SK-N-SH treated with all-trans-retinoic acid at 6 μM for 48 hours (cell line): Measurements from ENCODE around the gene NRXN3.

Experiments used
- ATAC-seq: fragments of 200-7000 bp; cut with Tn5 transposase; 3 replicates; pipeline ENCODE4 v1.9.1; 2020; ENCODE audit warnings: mild to moderate bottlenecking, moderate library complexity
- ARNTL ChIP-seq: fragments of 450-650 bp; formaldehyde crosslinking; IDR thresholded peaks from 2 replicates; pipeline ENCODE4 v1.5.0; 2020; ENCODE audit warnings: low read depth, mild to moderate bottlenecking, moderate library complexity, borderline replicate concordance
- BACH2 ChIP-seq: fragments of 250-450 bp; sonication (Bioruptor Pico); IDR thresholded peaks from 2 replicates; pipeline ENCODE4 v1.9.0; 2021; ENCODE audit warnings: mild to moderate bottlenecking, borderline replicate concordance
- CREB5 ChIP-seq: fragments of 250-450 bp; sonication (Bioruptor Pico); IDR thresholded peaks from 2 replicates; pipeline ENCODE4 v1.5.1; 2020; ENCODE audit warnings: low read depth, mild to moderate bottlenecking, moderate library complexity
- CSDC2 ChIP-seq: fragments of 250-450 bp; sonication (Bioruptor Pico); IDR thresholded peaks from 2 replicates; pipeline ENCODE4 v1.5.0; 2020; ENCODE audit warnings: mild to moderate bottlenecking, moderate library complexity
- CSRNP3 ChIP-seq: fragments of 250-450 bp; sonication (Bioruptor Pico); IDR thresholded peaks from 2 replicates; pipeline ENCODE4 v1.5.1; 2021; ENCODE audit warnings: mild to moderate bottlenecking, moderate library complexity
- ESRRG ChIP-seq: fragments of 250-450 bp; sonication (Bioruptor Pico); IDR thresholded peaks from 2 replicates; pipeline ENCODE4 v1.6.1; 2021; ENCODE audit warnings: mild to moderate bottlenecking
- GLIS3 ChIP-seq: fragments of 250-450 bp; sonication (Bioruptor Pico); IDR thresholded peaks from 2 replicates; pipeline ENCODE4 v1.5.0; 2020; ENCODE audit warnings: mild to moderate bottlenecking, moderate library complexity
- ISL1 ChIP-seq: fragments of 250-450 bp; sonication (Bioruptor Pico); IDR thresholded peaks from 2 replicates; pipeline ENCODE4 v2.1.2; 2022; ENCODE audit warnings: mild to moderate bottlenecking, moderate library complexity
- OSR1 ChIP-seq: fragments of 250-450 bp; sonication (Bioruptor Pico); IDR thresholded peaks from 2 replicates; pipeline ENCODE4 v1.8.0; 2022; ENCODE audit warnings: moderate library complexity, mild to moderate bottlenecking, inconsistent platforms
- PATZ1 ChIP-seq: fragments of 250-450 bp; sonication (Bioruptor Pico); IDR thresholded peaks from 2 replicates; pipeline ENCODE4 v1.8.0; 2020; ENCODE audit warnings: mild to moderate bottlenecking, moderate library complexity, borderline replicate concordance
- POU6F1 ChIP-seq: fragments of 250-450 bp; sonication (Bioruptor Pico); IDR thresholded peaks from 2 replicates; pipeline ENCODE4 v1.8.0; 2021; ENCODE audit warnings: low read depth, mild to moderate bottlenecking, moderate library complexity, borderline replicate concordance
- PPARA ChIP-seq: fragments of 250-450 bp; sonication (Bioruptor Pico); IDR thresholded peaks from 2 replicates; pipeline ENCODE4 v1.5.0; 2020; ENCODE audit warnings: mild to moderate bottlenecking, borderline replicate concordance
- SNAI2 ChIP-seq: fragments of 250-450 bp; sonication (Bioruptor Pico); IDR thresholded peaks from 2 replicates; pipeline ENCODE4 v1.5.0; 2020; ENCODE audit warnings: mild to moderate bottlenecking, moderate library complexity
- TCF4 ChIP-seq: fragments of 250-450 bp; sonication (Bioruptor Pico); IDR thresholded peaks from 2 replicates; pipeline ENCODE4 v1.8.0; 2021; ENCODE audit warnings: mild to moderate bottlenecking, moderate library complexity, borderline replicate concordance
- TOX ChIP-seq: fragments of 250-450 bp; sonication (Bioruptor Pico); IDR thresholded peaks from 2 replicates; pipeline ENCODE4 v1.8.0; 2021; ENCODE audit warnings: mild to moderate bottlenecking, moderate library complexity, borderline replicate concordance
- TSHZ2 ChIP-seq: fragments of 250-450 bp; sonication (Bioruptor Pico); IDR thresholded peaks from 2 replicates; pipeline ENCODE4 v1.5.0; 2020; ENCODE audit warnings: mild to moderate bottlenecking, moderate library complexity
- ZC3H10 ChIP-seq: fragments of 250-450 bp; sonication (Bioruptor Pico); IDR thresholded peaks from 2 replicates; pipeline ENCODE4 v1.5.1; 2021; ENCODE audit warnings: mild to moderate bottlenecking, moderate library complexity
- ZFP3 ChIP-seq: fragments of 250-450 bp; sonication (Bioruptor Pico); IDR thresholded peaks from 2 replicates; pipeline ENCODE4 v1.5.0; 2020; ENCODE audit warnings: mild to moderate bottlenecking, moderate library complexity
- ZFP30 ChIP-seq: fragments of 450-650 bp; formaldehyde crosslinking; IDR thresholded peaks from 2 replicates; pipeline ENCODE4 v1.5.0; 2022; ENCODE audit warnings: mild to moderate bottlenecking, moderate library complexity
- ZNF70 ChIP-seq: fragments of 450-650 bp; formaldehyde crosslinking; IDR thresholded peaks from 2 replicates; pipeline ENCODE4 v1.5.0; 2020; ENCODE audit warnings: mild to moderate bottlenecking, moderate library complexity
- ZNF8 ChIP-seq: fragments of 450-650 bp; formaldehyde crosslinking; IDR thresholded peaks from 2 replicates; pipeline ENCODE4 v1.5.0; 2020; ENCODE audit warnings: mild to moderate bottlenecking, moderate library complexity

Gene NRXN3

GRCh38 chr14:78710963-78711362, 540.8 kb downstream of the NRXN3 start:
- no peak for ATAC-seq
- TF ChIP-seq BACH2 (CRISPR knock-in tag) = no peak
- no peak for TF ChIP-seq ZFP3 (CRISPR knock-in tag)
- no peak for TF ChIP-seq TCF4
- TF ChIP-seq ZNF70 (CRISPR knock-in tag) = no peak
- no peak for TF ChIP-seq OSR1 (CRISPR knock-in tag)
- TF ChIP-seq PATZ1 (CRISPR knock-in tag) = no peak
- no peak for TF ChIP-seq ARNTL (CRISPR knock-in tag)
- TF ChIP-seq CSDC2 = no peak
- no peak for TF ChIP-seq ESRRG (CRISPR knock-in tag)

GRCh38 chr14:78713716-78714115, 543.5 kb downstream of the NRXN3 start:
- no peak for TF ChIP-seq ESRRG (CRISPR knock-in tag)
- TF ChIP-seq ZNF8 (CRISPR knock-in tag) = no peak
- no peak for TF ChIP-seq POU6F1 (CRISPR knock-in tag)
- no peak for ATAC-seq

GRCh38 chr14:78714711-78715110, 544.5 kb downstream of the NRXN3 start:
- ATAC-seq = no peak
- TF ChIP-seq BACH2 (CRISPR knock-in tag) (no peak), ZFP30 (no peak), ZC3H10 (CRISPR knock-in tag) (no peak), PPARA (CRISPR knock-in tag) (no peak), SNAI2 (CRISPR knock-in tag) (no peak), POU6F1 (CRISPR knock-in tag) (no peak), TSHZ2 (CRISPR knock-in tag) (no peak), OSR1 (CRISPR knock-in tag) (no peak), TOX (CRISPR knock-in tag) (no peak), TCF4 (no peak), ZNF8 (CRISPR knock-in tag) (no peak), CSDC2 (no peak), ARNTL (CRISPR knock-in tag) (no peak), ZFP3 (CRISPR knock-in tag) (no peak), ISL1 (CRISPR knock-in tag) (no peak), GLIS3 (CRISPR knock-in tag) (no peak), CSRNP3 (no peak), CREB5 (no peak)
- TF ChIP-seq, all 23 proteins: peak for 0
